ENCODE data around the gene CAMK2A. TPM values are rescaled to one million over a fixed set of nuclear protein-coding genes. Genes with fewer than 3 reads are reported as not detected.
"Not testable (repeated sequence)": the region's sequence is repeated elsewhere in the genome, so short reads cannot be mapped to it uniquely, and the experiment has no call there.

The CAMK2A gene
- total and polyA plus RNA-seq, 2 of the 4 experiments (the other 2 are of a cell fraction), result 0.18 to 0.19 TPM

DNA sequence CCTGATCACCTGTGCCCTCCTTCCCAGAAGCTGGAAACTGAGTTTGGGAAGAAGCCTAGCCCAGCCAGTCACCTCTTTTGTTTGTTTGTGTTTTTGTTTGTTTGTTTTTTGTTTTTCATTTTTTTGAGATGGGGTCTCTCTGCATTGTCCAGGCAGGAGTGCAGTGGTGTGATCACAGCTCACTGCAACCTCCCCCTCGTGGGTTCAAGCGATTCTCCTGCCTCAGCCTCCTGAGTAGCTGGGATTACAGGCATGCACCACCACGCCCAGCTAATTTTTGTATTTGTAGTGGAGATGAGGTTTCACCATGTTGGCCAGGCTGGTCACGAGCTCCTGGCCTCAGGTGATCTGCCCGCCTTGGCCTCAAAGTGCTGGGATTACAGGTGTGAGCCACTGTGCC is 55.9 kb downstream of the CAMK2A start:
- H2BK120ac ChIP-seq (ENCODE audit: low read depth, low read length); H2BK5ac ChIP-seq (ENCODE audit: low read depth, low read length, poor library complexity, severe bottlenecking); H4K8ac ChIP-seq (ENCODE audit: low read depth in 2 of 2, low read length in 2 of 2); H3K4ac ChIP-seq (ENCODE audit: low read depth, low read length); H4K91ac ChIP-seq (ENCODE audit: insufficient read depth, low read depth, low read length); H3K79me1 ChIP-seq (ENCODE audit: low read depth in 1 of 2, low read length in 2 of 2); H2AK9ac ChIP-seq (replicated peaks; ENCODE audit: low read depth, low read length, poor library complexity); POLR2A ChIA-PET (ENCODE audit: unreplicated experiment); H3K18ac ChIP-seq (ENCODE audit: low read depth, low read length); H4K20me1 ChIP-seq (ENCODE audit: insufficient read depth, low read length); DNase-seq; H3K56ac ChIP-seq (ENCODE audit: extremely low read depth, insufficient read depth, low read length); CTCF ChIA-PET; H3K23ac ChIP-seq (ENCODE audit: low read depth, low read length); dilution Hi-C loops (cut with HindIII; ENCODE audit: low sequenced_read_pairs, unreplicated experiment); H3K4me1 ChIP-seq (ENCODE audit: control insufficient read depth, insufficient read depth, low read length); ATAC-seq (ENCODE audit: low read depth); H3K27ac ChIP-seq (ENCODE audit: insufficient read depth, low read length); H3K9me1 ChIP-seq (ENCODE audit: insufficient read depth, low read length); H4K5ac ChIP-seq (ENCODE audit: low read depth, low read length); H3K36me3 ChIP-seq (ENCODE audit: control insufficient read depth, insufficient read depth, low read length); H3K4me2 ChIP-seq (ENCODE audit: low read depth, low read length); H2BK15ac ChIP-seq (ENCODE audit: low read depth, low read length); H3K9ac ChIP-seq (ENCODE audit: low read depth, low read length); H3K27me3 ChIP-seq (ENCODE audit: control insufficient read depth, insufficient read depth, low read length); H3K9me3 ChIP-seq (ENCODE audit: control insufficient read depth, insufficient read depth, low read length); H3K4me3 ChIP-seq (ENCODE audit: insufficient read depth, low read depth, low read length); H2BK20ac ChIP-seq (ENCODE audit: low read depth, low read length); in situ Hi-C loops (cut with MboI; ENCODE audit: low sequenced_read_pairs); BruUV-seq (replicated peaks); H2AK5ac ChIP-seq (ENCODE audit: low read depth, low read length); H2AFZ ChIP-seq (replicated peaks; ENCODE audit: low read length, poor library complexity); H3K14ac ChIP-seq (replicated peaks; ENCODE audit: low read depth, low read length); intact Hi-C loops (cut with micrococcal nuclease): not testable (repeated sequence)
- 83% methylated on average over 4 of the region's 5 CpGs; no CpG with 5 or more reads in 1 of the 2 experiments for WGBS, 2 experiments (ENCODE audit: extremely low coverage in 2 of 2, insufficient read length in 1 of 2)

Data from IMR-90 (cell line).